Inferior parietal cortex (tissue), 1 donor: Measurements from ENCODE around the gene STPG3.
A peak's percentile ranks its signal among the peaks of the same experiment; 100 is the strongest.

ENCODE experiments used
- DNase-seq: peaks from one replicate; pipeline ENCODE4 v3.0.0-alpha.2; 2016; ENCODE audit errors: extremely low spot score

Gene STPG3

DNA sequence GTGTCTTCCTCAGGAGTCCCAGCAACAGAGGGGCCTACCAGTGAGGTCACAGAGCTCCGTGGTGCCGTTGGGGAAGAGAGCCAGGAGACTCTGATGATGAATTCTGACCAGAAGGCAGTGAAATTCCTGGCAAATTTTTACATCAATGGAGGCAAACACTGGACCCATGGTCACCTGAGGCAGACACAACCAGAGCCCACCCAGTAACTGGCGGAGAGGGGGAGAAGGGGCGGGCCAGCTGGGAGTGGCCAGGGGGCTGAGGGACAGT, at the start of gene STPG3:
TSS of gene STPG3 (plus strand) at position 93 of the 268 bp plus-strand sequence. CDS start at position 94, 1 bp downstream.
- no peak for DNase-seq

- no peak for DNase-seq
These were observed 48.1 kb upstream of the STPG3 start for GRCh38 chr9:137202966-137203365.

DNA sequence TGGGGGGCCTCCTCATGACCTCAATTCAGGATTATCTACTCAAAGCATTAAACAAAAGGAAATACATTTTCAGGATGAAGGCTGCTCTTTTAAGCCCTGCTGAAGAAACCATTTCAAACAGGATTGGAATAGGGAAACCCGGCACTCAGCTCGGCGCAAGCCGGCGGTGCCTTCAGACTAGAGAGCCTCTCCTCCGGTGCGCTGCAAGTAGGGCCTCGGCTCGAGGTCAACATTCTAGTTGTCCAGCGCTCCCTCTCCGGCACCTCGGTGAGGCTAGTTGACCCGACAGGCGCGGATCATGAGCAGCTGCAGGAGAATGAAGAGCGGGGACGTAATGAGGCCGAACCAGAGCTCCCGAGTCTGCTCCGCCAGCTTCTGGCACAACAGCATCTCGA, 46.4 kb upstream of the STPG3 start:
- DNase-seq = no peak

- DNase-seq = peak; percentile 96
These were observed 45.7 kb upstream of the STPG3 start, which contains the start of the genes NDOR1 and TMEM203 for GRCh38 chr9:137205126-137206069. TSS of gene NDOR1 (plus strand) at chr9:137205700. CDS start at chr9:137205778, 78 bp downstream. TSS of gene TMEM203 (minus strand) at chr9:137205648. CDS start at chr9:137205414, 234 bp downstream.

DNA sequence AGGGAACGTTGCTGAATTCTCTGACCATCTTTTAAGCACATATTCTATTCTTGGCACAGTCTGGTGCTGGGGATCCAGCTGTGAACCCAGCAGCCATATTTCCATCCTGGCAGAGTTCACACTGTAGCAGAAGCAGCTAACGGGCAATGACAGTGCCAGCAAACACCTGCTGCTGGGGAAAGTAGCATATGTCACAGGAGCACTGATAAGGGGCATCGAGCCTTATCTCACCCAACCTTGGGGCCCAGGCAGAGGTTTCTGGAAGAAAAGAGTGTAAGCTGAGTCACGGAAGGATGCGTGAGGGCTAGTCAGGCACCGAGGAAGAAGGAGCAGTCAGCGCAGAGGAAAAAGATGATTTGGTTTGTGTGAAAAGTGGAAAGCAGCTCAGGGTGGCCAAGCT, 44.5 kb upstream of the STPG3 start:
- DNase-seq = no peak

DNA sequence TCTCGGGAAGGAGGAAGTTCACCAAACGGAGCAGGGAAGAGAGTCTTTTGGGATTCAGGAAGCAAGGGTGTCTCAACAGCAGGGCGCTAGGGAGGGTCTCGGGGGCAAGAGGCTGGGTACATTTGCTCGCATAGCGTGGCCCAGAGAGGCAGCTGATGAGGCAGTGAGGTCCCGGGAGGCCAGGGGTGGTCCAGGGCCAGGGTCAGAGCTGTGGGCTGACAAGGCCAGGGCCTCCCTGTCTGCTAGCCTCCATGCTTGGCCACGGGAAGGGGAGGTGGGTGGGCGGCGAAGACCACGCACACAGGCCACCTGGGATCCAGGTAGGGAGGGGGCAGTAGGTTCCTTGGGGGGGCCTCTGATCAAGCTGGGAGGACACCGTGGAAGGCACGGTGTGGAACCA, 39.6 kb upstream of the STPG3 start:
- no peak for DNase-seq

DNA sequence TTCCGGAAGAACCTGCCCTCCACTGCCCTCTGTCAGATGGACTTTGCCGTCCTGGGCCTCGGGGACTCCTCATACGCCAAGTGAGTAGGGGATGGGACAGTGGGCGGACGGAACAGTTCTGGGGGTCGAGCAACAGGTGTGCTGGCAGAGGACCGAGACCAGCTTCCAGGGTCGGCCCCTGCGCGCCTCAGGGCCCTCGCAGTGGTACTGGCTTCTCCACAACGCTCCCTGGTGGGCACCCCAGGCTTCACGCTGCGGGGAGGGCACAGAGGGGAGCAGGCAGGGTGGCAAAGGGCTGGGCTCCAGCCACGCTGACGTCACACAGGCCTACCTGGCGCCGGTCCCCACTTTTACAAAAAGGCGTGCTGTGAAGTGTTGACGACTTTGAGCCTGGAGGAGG, 38.6 kb upstream of the STPG3 start:
- DNase-seq = no peak

- DNase-seq = no peak
These were observed 37.7 kb upstream of the STPG3 start for GRCh38 chr9:137213160-137214060.

DNA sequence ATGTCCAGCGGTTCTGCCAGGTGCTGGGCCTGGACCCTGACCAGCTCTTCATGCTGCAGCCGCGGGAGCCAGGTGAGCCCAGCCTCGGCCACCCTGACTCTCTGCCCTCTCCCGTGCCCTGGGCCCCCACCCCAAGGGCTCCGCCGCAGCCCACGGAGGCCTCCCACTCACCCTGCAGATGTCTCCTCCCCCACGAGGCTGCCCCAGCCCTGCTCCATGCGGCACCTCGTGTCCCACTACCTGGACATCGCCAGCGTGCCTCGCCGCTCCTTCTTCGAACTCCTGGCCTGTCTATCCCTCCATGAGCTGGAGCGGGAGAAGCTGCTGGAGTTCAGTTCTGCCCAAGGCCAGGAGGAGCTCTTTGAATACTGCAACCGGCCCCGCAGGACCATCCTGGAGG, 36.5 kb upstream of the STPG3 start:
- DNase-seq = no peak

DNA sequence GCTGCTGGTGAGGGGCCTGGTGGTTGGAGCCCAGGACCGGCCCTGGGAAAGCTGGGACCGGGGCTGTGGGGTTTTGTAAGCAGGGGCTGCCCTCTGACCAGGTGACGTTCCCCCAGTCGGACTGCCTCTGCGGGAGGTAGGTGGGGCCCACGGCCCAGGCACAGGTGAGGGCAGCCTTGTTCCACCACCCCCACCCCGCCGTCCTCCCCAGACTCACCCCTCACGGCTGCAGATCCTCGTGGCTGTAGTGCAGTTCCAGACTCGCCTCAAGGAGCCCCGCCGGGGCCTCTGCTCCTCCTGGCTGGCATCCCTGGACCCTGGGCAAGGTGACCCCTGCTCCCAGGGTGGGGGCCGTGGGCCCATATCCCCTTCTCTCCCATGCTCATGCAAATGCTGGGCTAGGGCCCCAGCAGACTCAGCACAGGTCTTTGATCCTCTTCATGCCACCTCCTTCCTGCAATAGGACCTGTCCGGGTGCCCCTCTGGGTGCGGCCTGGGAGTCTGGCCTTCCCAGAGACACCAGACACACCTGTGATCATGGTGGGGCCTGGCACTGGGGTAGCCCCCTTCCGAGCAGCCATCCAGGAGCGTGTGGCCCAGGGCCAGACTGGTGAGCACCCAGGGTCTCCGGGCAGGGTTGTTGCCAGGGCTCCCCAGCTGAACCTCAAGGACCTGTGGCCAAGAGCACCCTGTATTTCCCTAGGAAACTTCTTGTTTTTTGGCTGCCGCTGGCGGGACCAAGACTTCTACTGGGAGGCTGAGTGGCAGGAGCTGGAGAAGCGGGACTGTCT, 35.7 kb upstream of the STPG3 start:
- no peak for DNase-seq

GRCh38 chr9:137216188-137216965, 34.7 kb upstream of the STPG3 start:
- no peak for DNase-seq

GRCh38 chr9:137217276-137218211, 33.5 kb upstream of the STPG3 start:
- no peak for DNase-seq

GRCh38 chr9:137218212-137218753, 32.8 kb upstream of the STPG3 start:
- DNase-seq = no peak

GRCh38 chr9:137218754-137219271, 32.3 kb upstream of the STPG3 start:
- DNase-seq = no peak

- no peak for DNase-seq
These were observed 31.2 kb upstream of the STPG3 start for GRCh38 chr9:137219757-137220316.

- no peak for DNase-seq
These were observed 30.6 kb upstream of the STPG3 start for GRCh38 chr9:137220317-137221094.

DNA sequence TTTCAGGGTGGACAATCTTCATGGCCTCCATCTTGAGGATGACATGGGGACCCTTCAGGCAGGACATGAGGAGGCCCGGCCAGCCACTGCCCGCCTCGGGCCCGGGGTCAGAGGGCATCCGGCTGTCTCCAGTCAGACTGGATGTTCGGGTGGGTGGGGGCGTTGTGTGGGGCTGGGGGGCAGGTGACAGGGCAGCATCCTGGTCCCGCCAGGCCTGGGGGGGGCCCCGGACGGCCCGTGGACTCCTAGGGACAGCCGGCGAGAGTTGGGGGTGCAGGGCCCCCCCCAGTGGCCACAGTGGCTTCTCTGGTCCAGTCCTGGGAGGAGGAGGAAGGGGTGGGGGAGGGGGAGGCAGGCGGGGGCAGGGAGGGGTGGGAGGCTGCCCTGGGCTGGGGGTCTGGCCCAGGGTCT, 30.0 kb upstream of the STPG3 start:
- no peak for DNase-seq

DNA sequence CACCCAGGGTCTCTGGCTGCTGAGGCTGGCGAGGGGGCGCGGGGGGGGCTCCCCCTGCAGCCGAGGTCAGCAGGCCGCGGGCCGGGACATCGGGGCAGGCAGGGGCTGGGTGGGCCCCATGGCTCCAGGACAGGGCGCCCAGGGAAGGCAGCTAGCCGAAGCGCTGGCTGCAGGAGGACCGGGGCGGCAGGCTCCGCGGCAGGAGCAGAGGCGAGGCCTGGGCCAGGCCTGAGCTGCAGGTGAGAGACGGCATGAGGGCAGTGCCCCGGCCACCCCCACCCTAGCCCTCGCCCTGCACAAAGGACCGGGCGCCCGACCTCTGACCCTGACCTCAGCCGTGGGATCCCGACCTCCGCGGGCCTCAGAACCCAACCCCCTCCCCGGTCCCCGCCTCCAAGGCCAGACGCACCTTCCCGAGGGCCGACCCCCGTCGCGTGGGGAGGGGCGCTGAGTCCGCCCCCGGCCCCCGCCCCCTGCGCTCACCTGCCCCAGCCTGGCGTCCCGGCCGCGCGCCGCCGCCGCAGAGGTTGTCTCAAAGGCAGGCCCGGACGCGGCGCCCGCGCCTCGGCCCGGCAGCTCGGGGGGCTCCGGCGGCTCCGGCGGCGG, 29.5 kb upstream of the STPG3 start:
- no peak for DNase-seq
